ENCODE results near the gene JAZF1.

DNA sequence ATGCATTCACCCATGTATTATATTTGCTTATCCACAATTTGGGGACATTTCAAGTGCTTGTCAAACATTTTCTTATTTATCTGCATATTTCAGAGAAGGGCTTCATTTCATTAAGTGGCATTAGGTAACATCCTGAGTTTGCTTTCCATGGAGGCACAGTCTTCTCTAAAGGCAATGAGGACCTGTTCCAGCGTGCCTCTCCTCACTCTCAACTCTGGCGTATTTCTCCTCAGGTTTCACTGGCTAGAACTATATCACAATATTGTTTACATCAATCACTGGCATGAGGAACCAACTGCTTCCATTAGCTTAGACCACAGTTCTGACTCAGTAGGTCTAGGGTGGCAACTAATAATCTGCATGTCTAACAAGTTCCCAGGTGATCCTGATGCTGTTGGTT, 263.5 kb downstream of the JAZF1 start:
- TF ChIP-seq POLR2A (IDR thresholded peaks at IDR 0.05) (no peak), EP300 (IDR thresholded peaks at IDR 0.05) (no peak)
- TF ChIP-seq, protein P1, sequence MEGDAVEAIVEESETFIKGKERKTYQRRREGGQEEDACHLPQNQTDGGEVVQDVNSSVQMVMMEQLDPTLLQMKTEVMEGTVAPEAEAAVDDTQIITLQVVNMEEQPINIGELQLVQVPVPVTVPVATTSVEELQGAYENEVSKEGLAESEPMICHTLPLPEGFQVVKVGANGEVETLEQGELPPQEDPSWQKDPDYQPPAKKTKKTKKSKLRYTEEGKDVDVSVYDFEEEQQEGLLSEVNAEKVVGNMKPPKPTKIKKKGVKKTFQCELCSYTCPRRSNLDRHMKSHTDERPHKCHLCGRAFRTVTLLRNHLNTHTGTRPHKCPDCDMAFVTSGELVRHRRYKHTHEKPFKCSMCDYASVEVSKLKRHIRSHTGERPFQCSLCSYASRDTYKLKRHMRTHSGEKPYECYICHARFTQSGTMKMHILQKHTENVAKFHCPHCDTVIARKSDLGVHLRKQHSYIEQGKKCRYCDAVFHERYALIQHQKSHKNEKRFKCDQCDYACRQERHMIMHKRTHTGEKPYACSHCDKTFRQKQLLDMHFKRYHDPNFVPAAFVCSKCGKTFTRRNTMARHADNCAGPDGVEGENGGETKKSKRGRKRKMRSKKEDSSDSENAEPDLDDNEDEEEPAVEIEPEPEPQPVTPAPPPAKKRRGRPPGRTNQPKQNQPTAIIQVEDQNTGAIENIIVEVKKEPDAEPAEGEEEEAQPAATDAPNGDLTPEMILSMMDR (IDR thresholded peaks at IDR 0.05) = no peak
